ENCODE measurements around the gene RALB.
A peak's percentile ranks its signal among the peaks of the same experiment; 100 is the strongest.

RALB gene

GRCh38 chr2:120338015-120338414 lies 85.4 kb downstream of the RALB start:
- no peak for DNase-seq
- no peak for TF ChIP-seq CTCF (IDR thresholded peaks at IDR 0.05; ENCODE audit: low read depth, low read length, missing control alignments)
- Histone ChIP-seq H3K27me3 (replicated peaks) (peaks cover 20% of the 10 kb centered on the region), H3K4me3 (ENCODE audit: low read depth, low read length) (no peak overlapping the region), H3K27ac (no peak overlapping the region), H3K36me3 (replicated peaks) (no peaks in the 10 kb centered on the region)
- in situ Hi-C loops (cut with HindIII; ENCODE audit: low pct_ligation_motif_present, low sequenced_read_pairs), result no loop called here

- no peaks in the 10 kb centered on the region for H3K36me3 ChIP-seq (replicated peaks)
- no peak for TF ChIP-seq CTCF (IDR thresholded peaks at IDR 0.05; ENCODE audit: low read depth, low read length, missing control alignments)
- in situ Hi-C loops (cut with HindIII; ENCODE audit: low pct_ligation_motif_present, low sequenced_read_pairs), result no loop called here
- H3K27me3 ChIP-seq (replicated peaks), result peaks cover 47% of the 10 kb centered on the region
- no peak overlapping the region for H3K4me3 ChIP-seq (ENCODE audit: low read depth, low read length)
- no peak overlapping the region for H3K27ac ChIP-seq
- DNase-seq, result no peak
Observed at GRCh38 chr2:120341977-120342376, 89.3 kb downstream of the RALB start.

- H3K27me3 ChIP-seq (replicated peaks), result peaks cover 50% of the 10 kb centered on the region
- H3K4me3 ChIP-seq (ENCODE audit: low read depth, low read length), result no peak overlapping the region
- TF ChIP-seq CTCF (IDR thresholded peaks at IDR 0.05; ENCODE audit: low read depth, low read length, missing control alignments), result no peak
- in situ Hi-C loops (cut with HindIII; ENCODE audit: low pct_ligation_motif_present, low sequenced_read_pairs), result no loop called here
- H3K27ac ChIP-seq, result no peak overlapping the region
- no peak for DNase-seq
- no peaks in the 10 kb centered on the region for H3K36me3 ChIP-seq (replicated peaks)
Observed at GRCh38 chr2:120342446-120342845, 89.8 kb downstream of the RALB start.

DNA sequence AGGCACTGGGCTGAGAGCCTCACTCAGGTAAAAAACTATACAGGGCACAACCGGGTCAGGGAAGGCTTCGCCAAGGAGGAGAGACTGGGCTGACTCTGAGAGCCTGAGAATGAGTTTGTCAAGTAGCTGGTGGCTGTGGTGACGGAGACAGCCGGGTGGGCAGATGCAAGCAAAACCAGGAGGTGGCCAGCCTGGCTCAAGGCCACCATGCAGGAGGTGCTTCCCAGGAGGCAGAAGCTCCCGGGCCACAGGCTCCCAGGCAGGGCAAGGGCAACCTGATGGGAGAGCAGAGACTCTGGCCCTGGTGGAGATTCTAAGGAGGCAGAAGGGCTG lies 90.4 kb downstream of the RALB start:
- no peak for DNase-seq
- in situ Hi-C loops (cut with HindIII; ENCODE audit: low pct_ligation_motif_present, low sequenced_read_pairs), result no loop called here
- Histone ChIP-seq H3K36me3 (replicated peaks) (no peaks in the 10 kb centered on the region), H3K4me3 (ENCODE audit: low read depth, low read length) (no peak overlapping the region), H3K27ac (no peak overlapping the region), H3K27me3 (replicated peaks) (peaks cover 54% of the 10 kb centered on the region)
- TF ChIP-seq CTCF (IDR thresholded peaks at IDR 0.05; ENCODE audit: low read depth, low read length, missing control alignments), result no peak

DNA sequence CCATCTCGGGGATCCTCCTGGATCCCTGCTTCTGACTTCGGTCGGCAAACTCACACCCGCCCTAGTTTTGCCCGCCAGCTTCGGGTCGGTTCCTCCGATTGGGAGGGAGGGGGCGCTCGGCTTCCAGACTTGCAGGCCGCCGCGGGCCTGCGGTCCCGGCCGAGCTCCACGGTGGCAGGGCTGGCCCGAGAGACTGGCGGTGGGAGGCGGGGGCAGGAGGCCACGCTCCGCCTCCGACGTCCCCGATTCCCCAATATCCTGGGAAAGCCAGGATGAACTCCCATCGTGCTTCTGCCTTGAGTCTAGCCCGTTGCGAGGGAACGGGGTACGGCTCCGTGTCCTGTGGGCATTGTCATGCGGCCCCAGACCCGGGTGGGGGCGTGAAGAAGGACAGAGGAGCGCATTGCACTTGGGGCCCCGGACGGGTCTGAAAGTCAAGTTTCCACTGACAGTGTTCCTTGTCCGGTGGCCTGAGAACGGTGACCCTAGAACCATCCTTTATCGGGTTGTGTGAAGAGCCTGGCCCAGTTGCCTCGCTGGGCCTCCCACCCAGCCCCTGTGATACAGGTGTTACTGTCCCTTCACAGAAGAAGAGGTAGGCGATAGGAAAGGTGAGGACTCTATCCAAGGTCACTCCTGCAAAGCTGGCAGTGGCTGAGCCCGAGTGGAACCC lies 90.9 kb downstream of the RALB start:
- no peaks in the 10 kb centered on the region for H3K36me3 ChIP-seq (replicated peaks)
- TF ChIP-seq CTCF (IDR thresholded peaks at IDR 0.05; ENCODE audit: low read depth, low read length, missing control alignments), result peak; percentile 83
- in situ Hi-C loops (cut with HindIII; ENCODE audit: low pct_ligation_motif_present, low sequenced_read_pairs), result no loop called here
- DNase-seq, result peak; percentile 53
- no peak overlapping the region for H3K27ac ChIP-seq
- peaks cover 56% of the 10 kb centered on the region for H3K27me3 ChIP-seq (replicated peaks)
- no peak overlapping the region for H3K4me3 ChIP-seq (ENCODE audit: low read depth, low read length)
